Measurements from ENCODE around the gene NCKAP1.
"Not testable (repeated sequence)": the region's sequence is repeated elsewhere in the genome, so short reads cannot be mapped to it uniquely, and the experiment has no call there.

Gene NCKAP1, protein sequence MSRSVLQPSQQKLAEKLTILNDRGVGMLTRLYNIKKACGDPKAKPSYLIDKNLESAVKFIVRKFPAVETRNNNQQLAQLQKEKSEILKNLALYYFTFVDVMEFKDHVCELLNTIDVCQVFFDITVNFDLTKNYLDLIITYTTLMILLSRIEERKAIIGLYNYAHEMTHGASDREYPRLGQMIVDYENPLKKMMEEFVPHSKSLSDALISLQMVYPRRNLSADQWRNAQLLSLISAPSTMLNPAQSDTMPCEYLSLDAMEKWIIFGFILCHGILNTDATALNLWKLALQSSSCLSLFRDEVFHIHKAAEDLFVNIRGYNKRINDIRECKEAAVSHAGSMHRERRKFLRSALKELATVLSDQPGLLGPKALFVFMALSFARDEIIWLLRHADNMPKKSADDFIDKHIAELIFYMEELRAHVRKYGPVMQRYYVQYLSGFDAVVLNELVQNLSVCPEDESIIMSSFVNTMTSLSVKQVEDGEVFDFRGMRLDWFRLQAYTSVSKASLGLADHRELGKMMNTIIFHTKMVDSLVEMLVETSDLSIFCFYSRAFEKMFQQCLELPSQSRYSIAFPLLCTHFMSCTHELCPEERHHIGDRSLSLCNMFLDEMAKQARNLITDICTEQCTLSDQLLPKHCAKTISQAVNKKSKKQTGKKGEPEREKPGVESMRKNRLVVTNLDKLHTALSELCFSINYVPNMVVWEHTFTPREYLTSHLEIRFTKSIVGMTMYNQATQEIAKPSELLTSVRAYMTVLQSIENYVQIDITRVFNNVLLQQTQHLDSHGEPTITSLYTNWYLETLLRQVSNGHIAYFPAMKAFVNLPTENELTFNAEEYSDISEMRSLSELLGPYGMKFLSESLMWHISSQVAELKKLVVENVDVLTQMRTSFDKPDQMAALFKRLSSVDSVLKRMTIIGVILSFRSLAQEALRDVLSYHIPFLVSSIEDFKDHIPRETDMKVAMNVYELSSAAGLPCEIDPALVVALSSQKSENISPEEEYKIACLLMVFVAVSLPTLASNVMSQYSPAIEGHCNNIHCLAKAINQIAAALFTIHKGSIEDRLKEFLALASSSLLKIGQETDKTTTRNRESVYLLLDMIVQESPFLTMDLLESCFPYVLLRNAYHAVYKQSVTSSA

DNA sequence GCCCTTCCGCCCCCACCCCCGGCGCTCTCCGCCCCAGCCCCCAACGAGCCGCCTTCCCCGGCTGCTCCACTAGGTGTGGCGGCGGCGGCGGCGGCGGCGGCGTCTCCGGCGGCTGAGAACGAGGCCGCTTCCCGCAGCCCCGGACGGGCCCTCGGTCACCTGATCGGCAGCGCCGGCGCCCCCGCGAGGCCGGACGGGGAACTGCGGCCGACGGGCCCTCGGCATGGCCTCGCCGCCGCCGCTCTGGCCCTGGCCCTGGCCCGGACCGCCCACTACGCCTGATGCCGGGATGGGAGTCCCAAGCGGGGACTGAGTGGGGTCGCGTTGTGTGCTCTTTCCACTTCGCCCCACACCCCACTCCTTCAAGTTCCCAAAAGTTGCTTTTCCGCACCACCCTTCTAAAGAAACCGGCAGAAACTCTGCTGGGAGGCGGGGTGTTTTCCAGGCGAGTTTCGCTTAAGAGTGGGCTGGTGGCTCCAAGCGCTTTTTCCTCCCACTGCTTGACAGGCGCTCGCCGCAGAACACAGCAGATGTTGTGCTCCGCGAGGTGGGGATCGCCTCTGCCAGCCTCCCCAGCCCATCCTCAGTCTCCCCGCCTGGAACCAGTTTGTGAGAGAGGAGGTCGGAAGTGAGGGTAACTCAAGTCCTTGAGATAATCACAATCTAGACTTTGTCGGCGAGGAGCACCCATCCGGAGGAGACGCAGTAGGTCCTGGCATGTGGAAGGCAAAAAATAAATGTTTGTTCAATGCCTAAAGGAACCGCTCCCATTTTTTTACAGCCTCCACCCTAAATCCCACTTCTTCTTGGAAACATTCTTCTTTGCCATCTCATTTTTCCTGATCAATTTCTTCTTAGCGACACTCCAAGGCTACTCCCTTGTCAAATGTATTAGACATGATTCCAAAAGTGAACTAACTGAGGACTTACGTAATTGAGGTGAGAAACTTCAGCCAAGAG, at the start of gene NCKAP1:
TSS of gene NCKAP1 (minus strand) at position 117 of the 960 bp plus-strand sequence. CDS start 358 bp downstream, outside the sequence.
- peak; percentile 98 for DNase-seq

- DNase-seq = no peak
Observed at GRCh38 chr2:183081911-183082310, 43.7 kb upstream of the NCKAP1 start.

DNA sequence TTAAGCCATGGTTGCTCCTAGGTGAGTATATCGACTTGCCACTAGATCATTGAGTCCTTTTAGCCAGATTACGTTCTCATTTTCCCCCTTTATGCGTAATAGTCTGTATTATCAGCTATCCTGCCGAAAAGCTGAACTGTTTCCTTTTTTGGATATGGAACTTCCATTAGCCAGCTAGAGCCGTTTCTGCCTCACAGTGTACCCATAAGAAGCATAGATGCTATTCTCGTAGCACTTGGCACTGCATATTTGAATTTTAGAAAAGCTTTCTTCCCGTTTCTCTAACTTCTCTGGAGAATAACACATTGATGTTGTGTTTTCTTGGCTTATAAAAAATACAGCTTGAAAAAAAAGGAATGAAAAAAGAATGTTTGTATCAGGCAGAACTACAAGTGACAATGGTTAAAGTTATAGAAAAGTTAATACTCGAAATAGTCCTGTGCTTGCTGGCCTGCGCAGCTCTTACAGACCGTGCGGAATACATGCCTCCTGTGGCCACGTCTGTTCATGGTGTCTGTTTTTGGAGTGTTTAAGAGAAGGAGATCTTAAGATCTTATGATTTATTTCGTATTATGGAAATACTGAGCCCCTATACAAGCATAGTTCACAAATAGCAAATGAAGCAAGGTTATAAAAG, 41.0 kb upstream of the NCKAP1 start:
- no peak for DNase-seq

DNA sequence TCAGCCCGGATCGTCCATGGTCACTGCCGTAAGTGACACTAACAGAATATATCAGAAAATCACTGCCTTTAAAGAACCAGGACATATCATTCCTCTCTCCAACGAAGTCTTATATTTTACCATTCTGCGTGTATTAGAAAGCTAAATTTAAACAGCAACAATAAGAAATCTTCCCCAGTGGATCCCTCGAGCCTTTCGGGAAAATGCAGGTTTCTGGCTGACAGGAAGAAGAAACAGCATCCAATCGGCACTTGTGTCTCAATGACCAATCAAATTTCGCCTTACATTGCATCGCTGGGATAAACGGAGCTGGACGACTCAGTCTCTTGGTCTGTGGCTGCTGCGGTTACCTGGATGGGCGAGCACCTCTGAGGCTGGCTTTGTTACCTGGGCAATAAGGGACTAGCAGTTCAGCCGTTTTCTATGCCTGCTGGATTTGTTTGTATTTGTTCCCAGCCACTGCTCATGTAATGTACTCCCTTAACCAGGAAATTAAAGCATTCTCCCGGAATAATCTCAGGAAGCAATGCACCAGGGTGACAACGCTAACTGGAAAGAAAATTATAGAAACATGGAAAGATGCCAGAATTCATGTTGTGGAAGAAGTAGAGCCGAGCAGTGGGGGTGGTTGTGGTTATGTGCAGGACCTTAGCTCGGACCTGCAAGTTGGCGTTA, 40.3 kb upstream of the NCKAP1 start, which contains the start of gene DUSP19:
TSS of gene DUSP19 (plus strand) at position 284 of the 675 bp plus-strand sequence. CDS start at position 471, 187 bp downstream.
- DNase-seq = peak; percentile 96

GRCh38 chr2:183078163-183078463, 39.9 kb upstream of the NCKAP1 start:
- DNase-seq = no peak

DNA sequence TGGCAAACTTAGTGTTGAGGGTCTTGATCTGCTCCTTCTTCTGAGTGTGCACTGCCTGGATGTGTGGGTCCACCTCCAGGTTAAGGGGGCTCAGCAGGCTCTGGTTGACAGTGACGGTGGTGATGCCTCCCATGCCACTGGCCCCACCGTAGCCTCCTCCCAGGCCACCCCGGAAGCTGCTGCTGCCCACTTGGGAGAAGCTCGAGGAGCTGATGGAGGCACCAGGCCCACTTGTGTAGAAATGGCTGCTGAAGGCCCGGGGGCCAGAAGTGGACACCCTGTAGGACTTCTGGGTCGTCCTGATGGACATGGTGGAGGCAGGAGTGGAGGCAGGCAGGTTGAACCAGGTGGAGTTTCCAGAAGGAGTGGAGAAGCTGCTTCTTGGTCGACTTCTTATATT, 33.9 kb upstream of the NCKAP1 start:
- no peak for DNase-seq

- no peak for DNase-seq
Observed at GRCh38 chr2:183070942-183071844, 32.9 kb upstream of the NCKAP1 start.

DNA sequence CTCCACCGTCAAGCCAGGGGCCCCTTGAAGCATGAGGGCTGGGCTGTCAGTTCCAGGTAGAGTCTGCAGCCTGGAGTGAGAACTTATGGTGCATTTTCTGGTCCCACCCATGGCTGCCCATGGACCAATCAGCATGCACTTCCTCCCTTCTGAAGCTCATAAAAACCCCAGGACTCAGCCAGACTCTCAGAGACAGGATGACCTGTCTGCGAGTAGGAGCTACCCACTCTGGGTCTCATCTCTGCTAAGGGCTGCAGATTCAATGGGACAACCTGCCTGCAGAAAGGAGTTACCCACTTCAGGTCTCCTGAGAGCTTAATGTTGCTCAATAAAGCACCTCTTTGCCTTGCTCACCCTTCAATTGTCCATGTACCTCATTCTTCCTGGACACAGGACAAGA, 30.9 kb upstream of the NCKAP1 start:
- no peak for DNase-seq

DNA sequence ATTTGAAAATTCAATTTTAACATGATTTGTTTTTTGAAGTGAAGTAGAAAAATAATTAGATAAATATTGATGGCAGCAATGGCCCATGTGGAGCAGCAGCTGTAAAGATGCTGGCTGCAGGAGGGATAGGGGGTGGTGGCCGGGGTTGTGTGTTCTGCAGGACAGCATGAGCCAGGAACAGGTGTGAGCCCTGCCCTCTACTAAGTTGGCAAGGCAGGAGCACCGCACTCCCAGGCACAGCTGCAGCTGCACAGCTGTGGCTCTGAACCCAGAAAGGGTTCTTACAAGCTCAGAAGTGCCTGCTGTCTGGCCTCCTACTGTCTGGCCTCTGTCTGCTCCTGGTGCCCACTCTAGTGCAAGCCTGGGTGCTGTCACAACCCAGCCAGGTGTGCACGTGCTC, 30.3 kb upstream of the NCKAP1 start:
- DNase-seq = no peak

- DNase-seq = no peak
Observed at GRCh38 chr2:183063083-183063482, 24.8 kb upstream of the NCKAP1 start.

DNA sequence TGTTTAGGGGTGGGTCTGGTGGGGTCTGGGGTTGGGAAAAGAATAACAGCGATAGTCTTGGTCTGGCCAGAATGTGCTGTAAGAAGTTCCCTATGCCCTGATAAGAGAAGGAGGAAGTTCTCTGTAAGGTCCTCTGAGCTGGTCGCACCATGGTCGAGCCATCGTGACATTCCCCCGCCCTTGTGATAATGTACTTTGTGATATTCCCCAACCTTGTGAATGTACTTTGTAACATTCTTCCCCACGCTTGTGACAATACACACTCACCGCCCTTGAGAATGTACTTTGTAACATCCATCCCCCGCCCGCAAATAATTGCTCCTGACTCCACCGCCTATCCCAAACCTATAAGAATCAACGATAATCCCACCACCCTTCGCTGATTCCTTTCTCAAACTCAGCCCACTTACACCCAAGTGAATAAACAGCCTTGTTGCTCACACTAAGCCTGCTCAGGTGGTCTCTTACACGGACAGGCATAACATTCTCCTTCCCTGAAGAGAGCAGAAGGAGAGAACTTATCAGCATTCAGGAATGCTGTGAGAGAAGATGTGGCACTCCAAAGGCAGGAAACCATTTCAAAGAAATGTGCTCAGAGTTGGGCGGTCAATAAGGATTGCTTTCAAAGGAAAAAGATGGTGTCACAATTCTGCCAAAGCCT, 22.4 kb upstream of the NCKAP1 start:
- DNase-seq = no peak

DNA sequence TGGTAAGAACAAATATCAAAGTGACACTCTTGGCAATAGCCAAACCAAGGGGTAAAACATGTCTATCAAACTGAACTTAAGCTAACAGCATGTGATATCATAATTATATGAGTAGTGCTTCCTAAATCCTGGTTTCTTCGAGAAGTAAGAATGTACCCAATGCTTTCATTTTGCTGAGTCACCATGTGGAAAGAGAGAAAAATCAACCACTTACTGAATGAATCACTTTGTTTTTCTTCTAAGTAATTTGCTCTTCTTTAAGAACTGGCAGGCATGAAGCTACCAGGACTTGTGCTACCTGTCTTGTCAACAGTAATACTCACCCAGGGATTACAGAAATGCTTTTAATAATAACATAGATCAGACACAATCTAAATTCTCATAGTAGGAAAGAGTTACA, 21.3 kb upstream of the NCKAP1 start:
- no peak for DNase-seq

DNA sequence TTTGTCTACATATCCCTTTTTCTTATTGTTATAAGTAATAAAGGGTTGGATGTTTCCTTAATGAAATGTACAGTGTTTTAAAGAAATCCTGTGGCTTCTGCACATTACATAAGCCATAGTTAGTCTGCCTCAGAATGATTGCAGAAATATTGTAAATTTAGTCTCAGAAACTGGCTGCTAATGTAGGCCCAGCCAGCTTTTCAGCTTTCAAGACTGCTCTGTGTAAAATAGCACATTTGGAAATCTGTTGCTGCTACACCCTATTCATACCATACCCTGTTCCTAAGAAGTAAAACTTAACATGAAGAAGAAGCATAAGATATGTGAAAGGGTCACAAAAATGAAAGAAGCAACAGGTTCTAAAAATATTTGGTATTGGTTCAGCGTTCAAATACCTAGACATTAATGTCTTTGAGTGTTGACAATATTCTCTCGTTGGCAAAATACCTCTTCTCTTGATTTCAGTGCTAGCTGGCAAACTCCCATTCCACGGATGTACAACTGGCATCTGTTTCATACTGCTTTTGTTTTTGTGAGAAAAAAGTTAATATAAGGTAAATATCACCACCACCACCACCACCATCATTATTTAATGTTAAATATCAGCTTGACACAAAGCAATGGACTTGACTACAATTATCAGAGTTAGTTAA, 19.2 kb upstream of the NCKAP1 start:
- no peak for DNase-seq

DNA sequence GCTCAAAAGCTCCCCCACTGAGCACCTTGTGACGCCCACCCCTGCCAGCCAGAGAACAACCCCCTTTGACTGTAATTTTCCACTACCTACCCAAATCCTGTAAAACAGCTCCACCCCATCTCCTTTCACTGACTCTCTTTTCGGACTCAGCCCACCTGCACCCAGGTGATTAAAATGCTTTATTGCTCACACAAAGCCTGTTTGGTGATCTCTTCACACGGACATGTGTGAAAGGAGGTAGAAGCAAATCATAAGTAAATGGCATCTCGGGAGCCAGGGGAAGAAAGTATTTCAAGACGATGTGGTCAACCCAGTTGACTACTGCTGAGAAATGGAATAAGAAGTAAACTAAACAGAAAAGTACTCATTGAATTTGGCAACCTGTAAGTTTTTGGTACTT, 11.2 kb upstream of the NCKAP1 start:
- no peak for DNase-seq

DNA sequence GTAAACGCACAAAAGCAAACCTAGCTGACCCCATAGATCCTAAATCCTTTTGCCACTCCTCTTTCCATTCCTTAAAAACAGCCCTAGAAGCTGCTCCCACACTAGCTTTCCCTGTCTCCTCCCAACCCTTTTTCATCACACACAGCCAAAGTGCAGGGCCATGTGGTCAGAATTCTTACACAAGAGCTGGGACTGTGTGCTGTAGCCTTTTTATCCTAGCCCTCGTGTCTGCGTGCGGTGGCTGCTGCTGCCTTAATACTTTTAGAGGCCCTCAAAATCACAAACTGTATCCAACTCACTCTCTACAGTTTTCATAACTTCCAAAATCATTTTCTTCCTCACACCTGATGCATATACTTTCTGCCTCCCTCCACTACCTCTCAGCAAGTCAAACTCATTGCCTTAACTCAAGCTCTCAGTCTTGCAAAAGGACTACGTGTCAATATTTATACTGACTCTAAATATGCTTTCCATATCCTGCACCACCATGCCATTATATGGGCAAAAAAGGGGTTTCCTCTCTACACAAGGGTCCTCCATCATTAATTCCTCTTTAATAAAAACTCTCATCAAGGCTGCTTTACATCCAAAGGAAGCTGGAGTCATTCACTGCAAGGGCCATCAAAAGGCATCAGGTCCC, 9.3 kb upstream of the NCKAP1 start:
- not testable (repeated sequence) for DNase-seq

DNA sequence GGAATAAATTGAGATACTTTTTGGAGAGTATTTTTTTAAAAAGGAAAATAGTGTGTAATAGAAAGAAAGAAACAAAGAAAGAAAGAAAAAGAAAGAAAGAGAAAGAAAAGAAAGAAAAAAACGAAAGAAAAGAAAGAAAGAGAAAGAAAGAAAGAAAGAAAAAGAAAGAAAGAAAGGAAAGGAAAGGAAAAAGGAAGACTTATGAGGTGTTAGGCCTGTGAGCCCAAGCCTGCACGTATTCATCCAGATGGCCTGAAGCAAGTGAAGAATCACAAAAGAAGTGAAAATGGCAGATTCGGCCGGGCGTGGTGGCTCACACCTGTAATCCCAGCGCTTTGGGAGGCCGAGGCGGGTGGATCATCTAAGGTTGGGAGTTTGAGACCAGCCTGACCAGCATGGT, 5.3 kb upstream of the NCKAP1 start:
- DNase-seq = not testable (repeated sequence)

GRCh38 chr2:183040604-183041003, 2.3 kb upstream of the NCKAP1 start:
- no peak for DNase-seq

Measured in activated CD8-positive, alpha-beta memory T cell treated with anti-CD3 and anti-CD28 coated beads, Interleukin-2, amount 50 U/mL, for 48 hours (primary cell).